Fibroblast of lung (primary cell): Measurements from ENCODE around the gene CCDC116. TPM values are rescaled to one million over a fixed set of nuclear protein-coding genes. Genes with fewer than 3 reads are reported as not detected.
"Not testable (repeated sequence)": the region's sequence is repeated elsewhere in the genome, so short reads cannot be mapped to it uniquely, and the experiment has no call there.

Experiments
- DNase-seq, 2 donors: peaks; one replicate each; pipeline versions ENCODE4 v3.0.0 to v3.0.0-alpha.2; 2010; ENCODE audit warnings: low read depth in 2 of 2
- H2AFZ ChIP-seq: 2 replicates; pipeline ENCODE4 v1.5.1; 2012; ENCODE audit warnings: low read length, control low read depth, inconsistent platforms
- H3K27ac ChIP-seq: 2 replicates; pipeline ENCODE4 v1.5.1; 2011; ENCODE audit warnings: low read length, control low read depth; ENCODE audit not compliant: insufficient read depth
- H3K27me3 ChIP-seq: 2 replicates; pipeline ENCODE4 v1.5.1; 2011; ENCODE audit warnings: mild to moderate bottlenecking, low read length; ENCODE audit not compliant: control insufficient read depth, insufficient read depth
- H3K36me3 ChIP-seq: 2 replicates; pipeline ENCODE4 v1.5.1; 2011; ENCODE audit warnings: low read length; ENCODE audit not compliant: control insufficient read depth, insufficient read depth
- H3K4me1 ChIP-seq: 2 replicates; pipeline ENCODE4 v1.5.1; 2011; ENCODE audit warnings: low read length; ENCODE audit not compliant: control insufficient read depth, insufficient read depth; ENCODE audit errors: extremely low read depth
- H3K4me2 ChIP-seq: 2 replicates; pipeline ENCODE4 v1.5.1; 2011; ENCODE audit warnings: low read length, control low read depth; ENCODE audit not compliant: insufficient read depth; ENCODE audit errors: extremely low read depth
- H3K4me3 ChIP-seq, 4 experiments: fragments of 200-600 bp in 1 of 4; sonication (generic) in 1 of 4; replicated peaks in 1 of 4; 2 replicates each; pipeline ENCODE4 v1.5.1; 2011 to 2016; ENCODE audit warnings: low read length in 4 of 4, low read depth in 3 of 4, mild to moderate bottlenecking in 3 of 4, control low read depth in 2 of 4, inconsistent platforms in 1 of 4, mixed read lengths in 1 of 4; ENCODE audit not compliant: insufficient read depth in 1 of 4; ENCODE audit errors: control extremely low read depth in 1 of 4
- H3K79me2 ChIP-seq: 2 replicates; pipeline ENCODE4 v1.5.1; 2012; ENCODE audit warnings: mild to moderate bottlenecking, low read length, inconsistent platforms; ENCODE audit not compliant: control insufficient read depth, insufficient read depth
- H3K9ac ChIP-seq: 2 replicates; pipeline ENCODE4 v1.5.1; 2011; ENCODE audit warnings: mild to moderate bottlenecking, low read length, control low read depth; ENCODE audit not compliant: insufficient read depth
- H3K9me3 ChIP-seq: 2 replicates; pipeline ENCODE4 v1.5.1; 2012; ENCODE audit warnings: low read depth, low read length; ENCODE audit not compliant: control insufficient read depth, insufficient read depth
- H4K20me1 ChIP-seq: 2 replicates; pipeline ENCODE4 v1.5.1; 2011; ENCODE audit warnings: low read length; ENCODE audit not compliant: control insufficient read depth, insufficient read depth; ENCODE audit errors: extremely low read depth
- EZH2 ChIP-seq: IDR thresholded peaks from 2 replicates; pipeline ENCODE4 v1.5.1; 2012; ENCODE audit warnings: low read length, control low read depth, mild to moderate bottlenecking; ENCODE audit errors: missing control alignments
- polyA plus RNA-seq, 2 donors: library from polyadenylated mRNA; depleted of rRNA in 1 of 2; stranded (reverse) in 1 of 2; unstranded in 1 of 2; fragments of >200 nt; gene quantifications; 2 replicates each; pipeline ENCODE4 v1.2.1, GENCODE V29; 2011 to 2012; ENCODE audit warnings: missing spikeins in 1 of 2
- total RNA-seq: library from RNA; depleted of rRNA; stranded (reverse); fragments of >200 nt; gene quantifications from 2 replicates; pipeline ENCODE4 v1.2.1, GENCODE V29; 2014
- TF ChIP-seq, protein P1 (sequence below), 2 donors: IDR thresholded peaks in 1 of 2; conservative IDR thresholded peaks in 1 of 2; 1 replicate in 1 of 2; 2 replicates in 1 of 2; pipeline ENCODE4 v1.5.1; 2011 to 2012; ENCODE audit warnings: low read length in 2 of 2, control low read depth in 1 of 2, inconsistent platforms in 1 of 2, low read depth in 1 of 2, mild to moderate bottlenecking in 1 of 2

Gene CCDC116
- total and polyA plus RNA-seq, 2 donors (not counting 1 experiment from before 2014, with no cell fraction given), result 0.03 to 0.17 TPM

- no peaks in the 10 kb centered on the region for H3K27me3 ChIP-seq
- no peak overlapping the region for H3K4me3 ChIP-seq
- no peak overlapping the region for H3K27ac ChIP-seq
- H3K4me2 ChIP-seq, result no peak overlapping the region
- H3K36me3 ChIP-seq, result peaks cover 8% of the 10 kb centered on the region
- no peaks in the 10 kb centered on the region for H3K9me3 ChIP-seq
- H3K9ac ChIP-seq, result no peak overlapping the region
- no peak for DNase-seq
- TF ChIP-seq EZH2, result no peak
- TF ChIP-seq, protein P1, sequence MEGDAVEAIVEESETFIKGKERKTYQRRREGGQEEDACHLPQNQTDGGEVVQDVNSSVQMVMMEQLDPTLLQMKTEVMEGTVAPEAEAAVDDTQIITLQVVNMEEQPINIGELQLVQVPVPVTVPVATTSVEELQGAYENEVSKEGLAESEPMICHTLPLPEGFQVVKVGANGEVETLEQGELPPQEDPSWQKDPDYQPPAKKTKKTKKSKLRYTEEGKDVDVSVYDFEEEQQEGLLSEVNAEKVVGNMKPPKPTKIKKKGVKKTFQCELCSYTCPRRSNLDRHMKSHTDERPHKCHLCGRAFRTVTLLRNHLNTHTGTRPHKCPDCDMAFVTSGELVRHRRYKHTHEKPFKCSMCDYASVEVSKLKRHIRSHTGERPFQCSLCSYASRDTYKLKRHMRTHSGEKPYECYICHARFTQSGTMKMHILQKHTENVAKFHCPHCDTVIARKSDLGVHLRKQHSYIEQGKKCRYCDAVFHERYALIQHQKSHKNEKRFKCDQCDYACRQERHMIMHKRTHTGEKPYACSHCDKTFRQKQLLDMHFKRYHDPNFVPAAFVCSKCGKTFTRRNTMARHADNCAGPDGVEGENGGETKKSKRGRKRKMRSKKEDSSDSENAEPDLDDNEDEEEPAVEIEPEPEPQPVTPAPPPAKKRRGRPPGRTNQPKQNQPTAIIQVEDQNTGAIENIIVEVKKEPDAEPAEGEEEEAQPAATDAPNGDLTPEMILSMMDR (conservative IDR thresholded peaks at IDR 0.05 in 1 of 2, IDR thresholded peaks at IDR 0.05 in 1 of 2; ENCODE audit: low read depth in 1 of 2, low read length in 2 of 2), result no peak
- H3K79me2 ChIP-seq, result peaks cover 59% of the 10 kb centered on the region
- peaks cover 2% of the 10 kb centered on the region for H4K20me1 ChIP-seq
- no peak overlapping the region for H2AFZ ChIP-seq
- H3K4me1 ChIP-seq, result peaks cover 4% of the 10 kb centered on the region
Measured at GRCh38 chr22:21615731-21616130, 16.8 kb upstream of the CCDC116 start.

- peaks cover 55% of the 10 kb centered on the region for H3K79me2 ChIP-seq
- H3K4me3 ChIP-seq, H3K9me3 ChIP-seq, H3K27ac ChIP-seq, H3K36me3 ChIP-seq, H2AFZ ChIP-seq, H4K20me1 ChIP-seq, H3K27me3 ChIP-seq, H3K4me1 ChIP-seq, H3K4me2 ChIP-seq, H3K9ac ChIP-seq, DNase-seq: not testable (repeated sequence)
Measured at GRCh38 chr22:21617337-21617736, 15.2 kb upstream of the CCDC116 start.

DNA sequence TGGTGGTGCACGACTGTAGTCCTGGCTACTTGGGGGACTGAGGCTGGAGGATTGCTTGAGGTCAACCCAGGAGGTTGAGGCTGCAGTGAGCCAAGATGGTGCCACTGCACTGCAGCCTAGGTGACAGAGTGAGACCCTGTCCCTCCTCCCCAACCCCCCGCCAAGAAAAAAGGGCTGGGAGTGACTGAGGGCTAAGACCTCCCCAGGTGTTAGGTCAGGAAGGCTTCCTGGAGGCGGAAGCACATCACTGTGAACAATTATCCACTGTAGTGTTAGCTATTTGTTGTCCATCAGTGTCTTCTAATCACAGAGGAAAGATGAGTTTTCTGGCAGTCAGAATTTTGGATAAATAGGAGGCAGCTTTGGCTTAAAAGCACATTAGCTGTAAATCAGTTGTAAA is 11.5 kb upstream of the CCDC116 start:
- no peaks in the 10 kb centered on the region for H4K20me1 ChIP-seq
- TF ChIP-seq EZH2, result no peak
- TF ChIP-seq, protein P1 (conservative IDR thresholded peaks at IDR 0.05 in 1 of 2, IDR thresholded peaks at IDR 0.05 in 1 of 2; ENCODE audit: low read depth in 1 of 2, low read length in 2 of 2), result no peak
- H3K36me3 ChIP-seq, result peaks cover 18% of the 10 kb centered on the region
- no peak for DNase-seq
- H3K4me2 ChIP-seq, result no peak overlapping the region
- no peak overlapping the region for H2AFZ ChIP-seq
- no peaks in the 10 kb centered on the region for H3K9me3 ChIP-seq
- H3K4me1 ChIP-seq, result peaks cover 7% of the 10 kb centered on the region
- peaks cover 42% of the 10 kb centered on the region for H3K79me2 ChIP-seq
- no peak overlapping the region for H3K27ac ChIP-seq
- H3K9ac ChIP-seq, result no peak overlapping the region
- no peaks in the 10 kb centered on the region for H3K27me3 ChIP-seq
- H3K4me3 ChIP-seq, result no peak overlapping the region
